SH-SY5Y (cell line): ENCODE data around the gene TGFB2.

Source experiments
- GATA2 ChIP-seq: IDR thresholded peaks from 2 replicates; pipeline ENCODE4 v1.6.1; 2011; ENCODE audit warnings: mild to moderate bottlenecking, low read depth, low read length
- GATA3 ChIP-seq: IDR thresholded peaks from 2 replicates; pipeline ENCODE4 v1.6.1; 2011; ENCODE audit warnings: low read depth, mild to moderate bottlenecking, low read length, moderate library complexity

DNA sequence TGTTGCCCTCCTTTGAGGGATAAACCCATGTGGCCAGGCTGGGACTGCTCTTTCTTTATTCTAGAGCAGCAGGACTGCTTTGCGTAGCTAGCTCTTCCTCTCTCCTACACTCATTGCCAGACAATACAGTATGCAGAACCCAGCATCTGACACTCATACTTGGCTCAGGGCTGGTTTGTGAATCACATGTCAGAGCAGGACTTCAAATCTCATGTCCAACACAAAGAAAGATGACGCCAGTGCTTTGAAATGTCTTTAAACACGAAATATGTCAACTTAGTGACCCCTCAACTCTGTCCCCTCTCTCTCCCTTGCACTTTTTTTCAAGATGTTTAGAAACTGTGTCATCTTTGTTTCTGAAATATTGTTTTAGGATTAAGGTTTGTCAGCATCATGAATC, 135.0 kb downstream of the TGFB2 start:
- no peak for TF ChIP-seq GATA2
- TF ChIP-seq GATA3, result no peak
